GM12873 (cell line): Measurements from ENCODE around the gene SMAD5.

Source experiments
- CTCF ChIP-seq: IDR thresholded peaks from 2 replicates; pipeline ENCODE4 v1.5.1; 2012; ENCODE audit warnings: low read depth, mild to moderate bottlenecking, moderate library complexity, low read length, control low read depth; ENCODE audit not compliant: insufficient read depth; ENCODE audit errors: missing control alignments

SMAD5 gene

GRCh38 chr5:136094189-136094912 lies 38.3 kb upstream of the SMAD5 start:
- TF ChIP-seq CTCF = no peak

- no peak for TF ChIP-seq CTCF
Measured at GRCh38 chr5:136094913-136095641, 37.6 kb upstream of the SMAD5 start.

GRCh38 chr5:136098176-136098575 lies 34.5 kb upstream of the SMAD5 start:
- no peak for TF ChIP-seq CTCF

GRCh38 chr5:136099870-136100269 lies 32.8 kb upstream of the SMAD5 start:
- TF ChIP-seq CTCF = no peak

DNA sequence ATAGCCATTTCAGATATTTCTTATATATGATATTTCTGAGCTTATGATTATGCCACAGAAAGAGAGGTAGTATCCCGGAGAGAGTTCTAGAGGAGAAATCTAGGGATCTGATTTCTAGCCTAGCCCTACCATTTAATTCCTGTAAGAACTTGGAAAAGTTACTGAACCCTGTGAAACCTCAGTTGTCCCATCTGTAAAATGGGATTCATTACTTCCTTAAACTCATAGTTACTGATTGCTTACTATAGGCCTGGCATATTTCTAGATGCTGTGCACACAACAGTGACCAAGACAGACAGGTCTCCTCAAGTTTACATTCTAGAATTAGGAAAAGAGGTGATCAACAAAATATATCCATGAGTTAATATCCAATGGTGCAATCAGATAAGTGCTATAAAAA lies 30.8 kb upstream of the SMAD5 start:
- TF ChIP-seq CTCF = no peak

- TF ChIP-seq CTCF = no peak
Measured at GRCh38 chr5:136103118-136103517, 29.5 kb upstream of the SMAD5 start.

- TF ChIP-seq CTCF = no peak
Measured at GRCh38 chr5:136104306-136104965, 28.2 kb upstream of the SMAD5 start.
